HL-60 (cell line): ENCODE data around the gene RWDD2A.

ENCODE experiments used
- DNase-seq, 2 experiments: peaks; one replicate each; pipeline ENCODE4 v3.0.0-alpha.2; 2010 to 2020; ENCODE audit warnings: low read depth in 1 of 2, low spot score in 1 of 2
- H3K27ac ChIP-seq: fragments of 250-450 bp; sonication (Bioruptor Pico); replicated peaks from 2 replicates; pipeline ENCODE4 v1.5.1; 2020; ENCODE audit warnings: mild to moderate bottlenecking, moderate library complexity
- H3K27me3 ChIP-seq: fragments of 250-450 bp; sonication (Bioruptor Pico); 2 replicates; pipeline ENCODE4 v1.5.1; 2021; ENCODE audit warnings: mild to moderate bottlenecking, moderate library complexity; ENCODE audit not compliant: insufficient read depth, poor library complexity, severe bottlenecking
- H3K4me3 ChIP-seq: replicated peaks from 2 replicates; pipeline ENCODE4 v1.5.1; 2011; ENCODE audit warnings: mild to moderate bottlenecking, control low read depth, low read length; ENCODE audit not compliant: insufficient read depth
- GABPA ChIP-seq: IDR thresholded peaks from 2 replicates; pipeline ENCODE4 v1.6.1; 2012; ENCODE audit warnings: low read depth
- POLR2AphosphoS5 ChIP-seq: IDR thresholded peaks from 2 replicates; pipeline ENCODE4 v1.6.1; 2012; ENCODE audit warnings: low read depth
- SPI1 ChIP-seq: IDR thresholded peaks from 2 replicates; pipeline ENCODE4 v1.6.1; 2012; ENCODE audit warnings: low read depth, mild to moderate bottlenecking, borderline replicate concordance
- TF ChIP-seq, protein P1 (sequence below): IDR thresholded peaks from 2 replicates; pipeline ENCODE4 v1.6.1; 2012; ENCODE audit warnings: low read depth; ENCODE audit not compliant: insufficient replicate concordance
- TF ChIP-seq, protein P2 (sequence below): IDR thresholded peaks from one replicate; pipeline ENCODE4 v1.5.1; 2011; ENCODE audit warnings: low read length, control low read depth, inconsistent platforms; ENCODE audit not compliant: insufficient read depth

Gene RWDD2A

DNA sequence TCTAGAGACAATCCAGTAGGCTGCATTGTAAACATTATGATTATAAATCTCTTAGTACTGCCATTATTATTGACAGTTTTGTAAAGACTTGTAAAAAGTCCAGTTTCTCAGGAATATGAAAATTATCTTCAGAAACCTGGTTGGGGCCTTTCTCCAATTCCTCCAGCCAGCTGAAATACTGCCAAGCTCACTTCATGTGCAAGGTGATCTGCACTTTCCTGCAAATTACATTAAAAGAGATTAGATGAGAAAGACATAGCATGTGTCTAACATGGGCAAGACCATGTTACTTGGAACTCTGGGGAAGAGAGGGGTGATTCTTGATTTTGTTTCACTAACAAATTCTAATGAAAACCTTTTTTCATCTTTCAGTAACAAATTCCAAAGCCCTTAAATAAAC lies 24.1 kb upstream of the RWDD2A start:
- Histone ChIP-seq H3K27ac (no peak overlapping the region), H3K4me3 (no peak overlapping the region), H3K27me3 (no peaks in the 10 kb centered on the region)
- no peak for TF ChIP-seq GABPA
- TF ChIP-seq, protein P1, sequence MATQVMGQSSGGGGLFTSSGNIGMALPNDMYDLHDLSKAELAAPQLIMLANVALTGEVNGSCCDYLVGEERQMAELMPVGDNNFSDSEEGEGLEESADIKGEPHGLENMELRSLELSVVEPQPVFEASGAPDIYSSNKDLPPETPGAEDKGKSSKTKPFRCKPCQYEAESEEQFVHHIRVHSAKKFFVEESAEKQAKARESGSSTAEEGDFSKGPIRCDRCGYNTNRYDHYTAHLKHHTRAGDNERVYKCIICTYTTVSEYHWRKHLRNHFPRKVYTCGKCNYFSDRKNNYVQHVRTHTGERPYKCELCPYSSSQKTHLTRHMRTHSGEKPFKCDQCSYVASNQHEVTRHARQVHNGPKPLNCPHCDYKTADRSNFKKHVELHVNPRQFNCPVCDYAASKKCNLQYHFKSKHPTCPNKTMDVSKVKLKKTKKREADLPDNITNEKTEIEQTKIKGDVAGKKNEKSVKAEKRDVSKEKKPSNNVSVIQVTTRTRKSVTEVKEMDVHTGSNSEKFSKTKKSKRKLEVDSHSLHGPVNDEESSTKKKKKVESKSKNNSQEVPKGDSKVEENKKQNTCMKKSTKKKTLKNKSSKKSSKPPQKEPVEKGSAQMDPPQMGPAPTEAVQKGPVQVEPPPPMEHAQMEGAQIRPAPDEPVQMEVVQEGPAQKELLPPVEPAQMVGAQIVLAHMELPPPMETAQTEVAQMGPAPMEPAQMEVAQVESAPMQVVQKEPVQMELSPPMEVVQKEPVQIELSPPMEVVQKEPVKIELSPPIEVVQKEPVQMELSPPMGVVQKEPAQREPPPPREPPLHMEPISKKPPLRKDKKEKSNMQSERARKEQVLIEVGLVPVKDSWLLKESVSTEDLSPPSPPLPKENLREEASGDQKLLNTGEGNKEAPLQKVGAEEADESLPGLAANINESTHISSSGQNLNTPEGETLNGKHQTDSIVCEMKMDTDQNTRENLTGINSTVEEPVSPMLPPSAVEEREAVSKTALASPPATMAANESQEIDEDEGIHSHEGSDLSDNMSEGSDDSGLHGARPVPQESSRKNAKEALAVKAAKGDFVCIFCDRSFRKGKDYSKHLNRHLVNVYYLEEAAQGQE: no peak
- TF ChIP-seq, protein P2, sequence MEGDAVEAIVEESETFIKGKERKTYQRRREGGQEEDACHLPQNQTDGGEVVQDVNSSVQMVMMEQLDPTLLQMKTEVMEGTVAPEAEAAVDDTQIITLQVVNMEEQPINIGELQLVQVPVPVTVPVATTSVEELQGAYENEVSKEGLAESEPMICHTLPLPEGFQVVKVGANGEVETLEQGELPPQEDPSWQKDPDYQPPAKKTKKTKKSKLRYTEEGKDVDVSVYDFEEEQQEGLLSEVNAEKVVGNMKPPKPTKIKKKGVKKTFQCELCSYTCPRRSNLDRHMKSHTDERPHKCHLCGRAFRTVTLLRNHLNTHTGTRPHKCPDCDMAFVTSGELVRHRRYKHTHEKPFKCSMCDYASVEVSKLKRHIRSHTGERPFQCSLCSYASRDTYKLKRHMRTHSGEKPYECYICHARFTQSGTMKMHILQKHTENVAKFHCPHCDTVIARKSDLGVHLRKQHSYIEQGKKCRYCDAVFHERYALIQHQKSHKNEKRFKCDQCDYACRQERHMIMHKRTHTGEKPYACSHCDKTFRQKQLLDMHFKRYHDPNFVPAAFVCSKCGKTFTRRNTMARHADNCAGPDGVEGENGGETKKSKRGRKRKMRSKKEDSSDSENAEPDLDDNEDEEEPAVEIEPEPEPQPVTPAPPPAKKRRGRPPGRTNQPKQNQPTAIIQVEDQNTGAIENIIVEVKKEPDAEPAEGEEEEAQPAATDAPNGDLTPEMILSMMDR: no peak
- TF ChIP-seq SPI1: no peak
- no peak for TF ChIP-seq POLR2AphosphoS5
- DNase-seq: no peak

DNA sequence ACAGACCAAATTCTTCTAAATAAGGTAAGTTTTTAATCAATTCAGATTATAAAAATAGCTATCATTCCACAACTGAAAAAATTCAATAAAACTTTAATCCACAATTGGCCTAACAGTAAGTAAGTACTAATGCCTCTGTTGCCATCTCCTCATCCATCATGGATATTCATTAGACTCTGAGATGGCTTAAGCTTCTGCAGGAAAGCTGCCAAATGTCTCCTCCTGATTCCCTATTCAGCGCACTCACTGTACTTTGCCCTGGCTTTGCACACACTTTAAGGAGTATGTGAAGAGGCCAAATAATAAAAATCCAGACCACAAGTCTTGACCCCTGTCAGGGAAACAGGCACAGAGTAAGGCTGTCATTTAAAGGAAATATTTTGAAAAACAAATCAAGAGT lies 23.6 kb upstream of the RWDD2A start:
- H3K27ac ChIP-seq: no peak overlapping the region
- no peaks in the 10 kb centered on the region for H3K27me3 ChIP-seq
- H3K4me3 ChIP-seq: no peak overlapping the region
- TF ChIP-seq, protein P2: no peak
- TF ChIP-seq POLR2AphosphoS5: no peak
- TF ChIP-seq SPI1: no peak
- TF ChIP-seq, protein P1: no peak
- TF ChIP-seq GABPA: no peak
- DNase-seq: no peak

DNA sequence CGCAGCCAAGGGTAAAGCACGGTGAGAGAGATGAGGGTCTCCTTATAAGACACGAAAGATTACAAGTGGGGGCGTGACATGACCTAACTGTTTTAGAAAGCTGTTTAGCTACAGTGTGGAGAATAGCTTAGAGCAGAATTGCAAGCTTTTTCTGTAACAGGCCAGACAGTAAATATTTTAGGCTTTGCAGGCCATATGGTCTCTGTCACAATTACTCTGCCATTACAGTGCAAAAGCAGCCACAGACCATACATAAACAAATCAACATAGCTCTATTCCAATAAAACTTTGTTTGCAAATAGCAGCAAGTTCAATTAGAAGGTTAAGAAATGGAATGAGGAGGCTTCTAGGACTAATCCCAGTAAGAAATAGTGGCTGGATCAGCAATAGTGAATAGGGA lies 16.9 kb upstream of the RWDD2A start:
- TF ChIP-seq SPI1 (no peak), GABPA (no peak), POLR2AphosphoS5 (no peak)
- TF ChIP-seq, protein P1: no peak
- TF ChIP-seq, protein P2: no peak
- no peaks in the 10 kb centered on the region for H3K27me3 ChIP-seq
- no peak overlapping the region for H3K27ac ChIP-seq
- H3K4me3 ChIP-seq: no peak overlapping the region
- no peak for DNase-seq
